ENCODE results near the gene GASK1A. TPM values are rescaled to one million over a fixed set of nuclear protein-coding genes. Genes with fewer than 3 reads are reported as not detected.

The GASK1A gene
- total RNA-seq, result 2.2 and 3.9 TPM in 2 replicates

GRCh38 chr3:42979044-42979972 lies at the start of gene GASK1A:
GASK1A (plus strand) TSS chr3:42979311; CDS start chr3:42979643, 332 bp downstream.

DNA sequence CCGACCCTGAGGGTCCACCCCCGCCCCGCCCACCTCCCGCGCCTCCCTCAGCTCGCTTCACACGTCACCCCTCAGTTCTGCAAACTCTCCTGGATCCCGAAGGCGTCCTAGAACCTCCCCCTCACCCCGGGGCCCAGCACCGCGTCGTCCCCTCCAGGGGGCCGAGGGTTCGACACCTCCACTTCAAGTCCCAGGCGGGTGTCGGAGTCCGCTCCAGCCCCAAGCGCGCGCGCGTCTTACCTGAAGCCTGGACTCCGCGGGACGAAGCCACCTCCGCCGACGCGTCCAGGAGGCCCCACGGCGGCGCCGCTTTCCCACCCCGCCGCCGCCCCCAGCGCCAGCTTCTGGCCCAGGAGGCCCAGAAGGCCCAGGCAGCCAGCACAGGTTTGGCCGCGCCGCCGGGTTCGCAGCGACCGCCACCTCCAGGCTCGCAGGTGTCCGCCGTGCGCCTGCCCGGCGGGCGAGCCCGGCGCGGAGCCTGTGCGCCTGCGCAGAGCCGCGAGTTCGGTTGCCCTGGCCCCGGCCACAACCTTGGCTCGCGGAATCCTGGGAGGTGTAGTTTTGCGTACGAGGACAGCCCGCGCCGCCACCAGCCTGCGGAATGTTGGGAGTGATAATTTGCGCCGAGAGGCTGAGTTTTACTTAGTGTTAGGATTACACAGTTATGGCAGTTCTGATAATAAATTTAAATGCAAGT lies 126.6 kb downstream of the GASK1A start, which contains the start of gene POMGNT2:
Gene POMGNT2, minus strand, starts transcription at position 484 of the 697 bp plus-strand sequence. CDS start 24,648 bp downstream, outside the sequence.

Other genes starting within 250 kb of the GASK1A start
- gene CCDC13, start 206.1 kb upstream of the GASK1A start, total RNA-seq, result 0.33 and 0.62 TPM in 2 replicates
- 145 and 241 TPM in 2 replicates for gene HIGD1A, start 174.8 kb upstream of the GASK1A start, total RNA-seq
- gene ACKR2, start 169.9 kb upstream of the GASK1A start, total RNA-seq, result 0.22 and 0.37 TPM in 2 replicates
- gene CYP8B1, start 103.4 kb upstream of the GASK1A start, total RNA-seq, result under 0.01 TPM in 1 of 2 replicates, not detected in the other
- 1.9 and 2.4 TPM in 2 replicates for gene ZNF662, start 73.2 kb upstream of the GASK1A start, total RNA-seq
- gene POMGNT2, start 126.8 kb downstream of the GASK1A start, total RNA-seq, result 14.2 and 15.9 TPM in 2 replicates

Measured in uterine smooth muscle cell (primary cell).